ENCODE results near the gene SEMA4D.

- TF ChIP-seq CTCF (IDR thresholded peaks at IDR 0.05 in 8 of 11, conservative IDR thresholded peaks at IDR 0.05 in 3 of 11): no peak
- TF ChIP-seq POLR2A (IDR thresholded peaks at IDR 0.05): no peak
Measured at GRCh38 chr9:89436326-89436725, 61.6 kb downstream of the SEMA4D start.

All from spleen (tissue), 7 donors.